Measurements from ENCODE around the gene ASAP2.

Gene ASAP2

GRCh38 chr2:9273486-9274130, 67.0 kb downstream of the ASAP2 start:
- Histone ChIP-seq H3K27ac (no peak overlapping the region), H3K4me3 (no peak overlapping the region)
- no peak for DNase-seq (ENCODE audit: low spot score)
- TF ChIP-seq CTCF (IDR thresholded peaks at IDR 0.05) = no peak

- DNase-seq (ENCODE audit: low spot score) = no peak
- H3K27ac ChIP-seq = no peak overlapping the region
- TF ChIP-seq CTCF (IDR thresholded peaks at IDR 0.05) = no peak
- no peak overlapping the region for H3K4me3 ChIP-seq
These were observed 68.2 kb downstream of the ASAP2 start for GRCh38 chr2:9274701-9275343.

- H3K4me3 ChIP-seq = no peak overlapping the region
- no peak overlapping the region for H3K27ac ChIP-seq
- no peak for TF ChIP-seq CTCF (IDR thresholded peaks at IDR 0.05)
- DNase-seq (ENCODE audit: low spot score) = no peak
These were observed 68.8 kb downstream of the ASAP2 start for GRCh38 chr2:9275399-9275798.

GRCh38 chr2:9276074-9276473, 69.5 kb downstream of the ASAP2 start:
- no peak for TF ChIP-seq CTCF (IDR thresholded peaks at IDR 0.05)
- H3K4me3 ChIP-seq = no peak overlapping the region
- DNase-seq (ENCODE audit: low spot score) = no peak
- no peak overlapping the region for H3K27ac ChIP-seq

GRCh38 chr2:9276901-9277451, 70.4 kb downstream of the ASAP2 start:
- no peak for TF ChIP-seq CTCF (IDR thresholded peaks at IDR 0.05)
- Histone ChIP-seq H3K4me3 (no peak overlapping the region), H3K27ac (no peak overlapping the region)
- no peak for DNase-seq (ENCODE audit: low spot score)

- no peak for TF ChIP-seq CTCF (IDR thresholded peaks at IDR 0.05)
- no peak overlapping the region for H3K27ac ChIP-seq
- no peak for DNase-seq (ENCODE audit: low spot score)
- no peak overlapping the region for H3K4me3 ChIP-seq
These were observed 71.8 kb downstream of the ASAP2 start for GRCh38 chr2:9278439-9278838.

GRCh38 chr2:9279426-9279825, 72.8 kb downstream of the ASAP2 start:
- no peak for DNase-seq (ENCODE audit: low spot score)
- TF ChIP-seq CTCF (IDR thresholded peaks at IDR 0.05) = no peak
- no peak overlapping the region for H3K4me3 ChIP-seq
- no peak overlapping the region for H3K27ac ChIP-seq

Measured in coronary artery (tissue), 2 donors.